HG03460 (cell line): ENCODE results near the gene KASH5.
"Not testable (repeated sequence)": the region's sequence is repeated elsewhere in the genome, so short reads cannot be mapped to it uniquely, and the experiment has no call there.

ENCODE experiments used
- ATAC-seq: cut with Tn5 transposase; IDR thresholded peaks from one replicate; pipeline ENCODE4 v1.9.1; 2021; ENCODE audit not compliant: unreplicated experiment

Gene KASH5

GRCh38 chr19:49361438-49362047, 26.5 kb upstream of the KASH5 start:
- ATAC-seq, result no peak

GRCh38 chr19:49362048-49362928, 25.8 kb upstream of the KASH5 start, which contains the start of gene TEAD2:
Gene TEAD2 (minus strand): TSS chr19:49362416. CDS start chr19:49360075, 2,341 bp downstream.
- no peak for ATAC-seq

GRCh38 chr19:49362929-49363267, 25.2 kb upstream of the KASH5 start:
- no peak for ATAC-seq

- ATAC-seq, result peak; percentile 59
Measured at GRCh38 chr19:49363268-49364082, 24.6 kb upstream of the KASH5 start, which contains the start of gene DKKL1. Gene DKKL1 (plus strand): TSS chr19:49363877. CDS start chr19:49363999, 122 bp downstream.

GRCh38 chr19:49364083-49364737, 23.8 kb upstream of the KASH5 start:
- ATAC-seq, result no peak

GRCh38 chr19:49366110-49366509, 21.9 kb upstream of the KASH5 start:
- no peak for ATAC-seq

GRCh38 chr19:49368711-49369358, 19.2 kb upstream of the KASH5 start:
- no peak for ATAC-seq

GRCh38 chr19:49371184-49371583, 16.9 kb upstream of the KASH5 start:
- ATAC-seq, result no peak

GRCh38 chr19:49373174-49373573, 14.9 kb upstream of the KASH5 start:
- not testable (repeated sequence) for ATAC-seq

GRCh38 chr19:49374665-49375434, 13.2 kb upstream of the KASH5 start:
- no peak for ATAC-seq

GRCh38 chr19:49378512-49378911, 9.5 kb upstream of the KASH5 start:
- no peak for ATAC-seq

GRCh38 chr19:49380391-49380790, 7.7 kb upstream of the KASH5 start:
- no peak for ATAC-seq

GRCh38 chr19:49382639-49383038, 5.4 kb upstream of the KASH5 start:
- no peak for ATAC-seq

GRCh38 chr19:49383599-49383998, 4.5 kb upstream of the KASH5 start:
- no peak for ATAC-seq

GRCh38 chr19:49389406-49389805, 1.4 kb downstream of the KASH5 start:
- ATAC-seq, result no peak

GRCh38 chr19:49390131-49390928, 2.3 kb downstream of the KASH5 start:
- no peak for ATAC-seq

- no peak for ATAC-seq
Measured at GRCh38 chr19:49390929-49391359, 2.9 kb downstream of the KASH5 start.

GRCh38 chr19:49391581-49392399, 3.7 kb downstream of the KASH5 start:
- no peak for ATAC-seq
